Fibroblast of skin of scalp (primary cell): ENCODE measurements around the gene EMD.
"Not testable (repeated sequence)": the region's sequence is repeated elsewhere in the genome, so short reads cannot be mapped to it uniquely, and the experiment has no call there.

Source experiments
- DNase-seq: peaks from one replicate; pipeline ENCODE4 v3.0.0-alpha.2; 2013

The EMD gene

DNA sequence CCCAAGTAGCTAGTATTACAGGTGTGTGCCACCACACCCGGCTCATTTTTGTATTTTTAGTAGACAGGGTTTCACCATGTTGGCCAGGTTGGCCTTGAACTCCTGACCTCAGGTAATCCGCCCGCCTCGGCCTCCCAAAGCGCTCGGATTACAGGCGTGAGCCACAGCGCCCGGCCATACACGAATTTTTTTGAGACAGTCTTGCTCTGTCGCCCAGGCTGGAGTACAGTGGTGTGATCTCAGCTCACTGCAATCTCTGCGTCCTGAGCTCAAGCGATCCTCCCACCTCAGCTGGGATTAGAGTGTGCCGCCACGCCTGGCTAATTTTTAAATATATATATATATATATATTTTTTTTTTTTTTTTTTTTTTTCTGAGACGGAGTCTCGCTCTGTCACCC lies 17.3 kb downstream of the EMD start:
- not testable (repeated sequence) for DNase-seq

- peak; percentile 70 for DNase-seq
These were observed 18.1 kb downstream of the EMD start for GRCh38 chrX:154396973-154397887.

DNA sequence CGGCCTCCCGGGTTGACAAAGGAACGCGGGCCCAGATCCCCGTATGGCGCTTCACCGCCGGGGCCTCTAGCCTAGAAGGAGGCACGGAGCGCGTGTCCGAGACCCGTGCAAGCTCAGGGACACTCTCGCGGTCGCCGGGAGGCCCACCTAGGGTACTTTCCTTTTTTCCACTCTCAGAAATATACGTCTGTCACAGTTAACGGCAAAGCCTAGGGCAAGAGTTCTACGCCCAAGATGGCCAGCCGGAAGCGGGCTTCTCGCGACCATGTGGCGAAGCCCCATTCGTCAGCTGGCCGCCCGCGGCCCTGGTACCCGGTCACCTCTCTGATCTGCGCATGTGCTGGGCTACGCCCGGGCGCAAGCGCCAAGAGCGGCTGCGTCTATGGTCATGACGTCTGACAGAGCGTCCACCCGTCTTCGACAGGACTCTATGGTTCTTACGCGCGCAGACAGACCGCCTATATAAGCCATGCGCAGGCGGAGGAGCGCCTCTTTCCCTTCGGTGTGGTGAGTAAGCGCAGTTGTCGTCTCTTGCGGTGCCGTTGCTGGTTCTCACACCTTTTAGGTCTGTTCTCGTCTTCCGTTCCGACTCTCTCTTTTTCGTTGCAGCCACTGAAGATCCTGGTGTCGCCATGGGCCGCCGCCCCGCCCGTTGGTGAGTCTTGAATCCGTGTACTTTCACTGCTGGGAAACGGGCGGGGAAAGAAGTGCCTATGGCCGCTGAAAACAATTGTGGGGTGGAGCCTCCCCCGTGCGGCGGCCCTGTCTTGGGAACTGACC lies 19.0 kb downstream of the EMD start, which contains the start of gene RPL10:
RPL10 (plus strand) TSS at position 490 of the 780 bp plus-strand sequence; CDS start at position 633, 143 bp downstream.
- peak; percentile 98 for DNase-seq

GRCh38 chrX:154398668-154399526 lies 19.8 kb downstream of the EMD start:
- DNase-seq, result peak; percentile 86

- no peak for DNase-seq
These were observed 20.7 kb downstream of the EMD start for GRCh38 chrX:154399527-154400368.

- not testable (repeated sequence) for DNase-seq
These were observed 21.3 kb downstream of the EMD start for GRCh38 chrX:154400369-154400817.

- DNase-seq, result peak; percentile 45
These were observed 22.1 kb downstream of the EMD start for GRCh38 chrX:154401045-154401799.

DNA sequence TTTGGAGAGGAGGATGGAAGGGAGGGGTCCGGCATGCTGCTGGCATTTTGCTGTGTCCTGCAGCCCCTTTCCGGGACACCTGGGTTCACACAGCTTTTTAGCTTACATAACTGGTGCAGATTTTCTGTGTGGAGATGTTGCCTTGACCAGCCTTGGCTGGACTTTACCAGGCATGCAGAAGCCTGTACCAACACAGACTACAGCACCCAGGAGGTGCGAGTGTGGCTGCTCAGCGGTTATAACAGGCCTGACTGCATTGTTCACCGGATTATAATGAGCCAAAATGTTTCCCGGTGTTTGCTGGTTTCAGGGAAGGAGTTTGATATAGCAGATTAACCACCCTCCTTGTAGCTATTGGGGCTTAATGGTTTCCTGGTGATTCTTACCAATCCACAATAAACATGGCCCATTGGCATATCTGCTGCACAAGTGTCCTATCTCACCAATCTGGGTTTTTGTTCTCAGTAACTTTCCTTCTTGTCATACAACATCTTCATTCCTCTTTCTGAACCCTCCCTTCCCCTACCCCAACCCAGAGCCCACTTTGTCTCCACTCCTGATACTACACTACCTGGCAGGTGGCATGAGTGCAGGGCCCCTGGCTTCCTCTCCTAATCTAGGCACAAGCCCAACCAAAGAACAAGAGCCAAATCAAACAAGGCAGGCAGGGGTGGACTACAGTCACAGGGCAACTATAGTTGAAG lies 23.0 kb downstream of the EMD start:
- DNase-seq, result no peak

- no peak for DNase-seq
These were observed 23.6 kb downstream of the EMD start for GRCh38 chrX:154402622-154403127.

DNA sequence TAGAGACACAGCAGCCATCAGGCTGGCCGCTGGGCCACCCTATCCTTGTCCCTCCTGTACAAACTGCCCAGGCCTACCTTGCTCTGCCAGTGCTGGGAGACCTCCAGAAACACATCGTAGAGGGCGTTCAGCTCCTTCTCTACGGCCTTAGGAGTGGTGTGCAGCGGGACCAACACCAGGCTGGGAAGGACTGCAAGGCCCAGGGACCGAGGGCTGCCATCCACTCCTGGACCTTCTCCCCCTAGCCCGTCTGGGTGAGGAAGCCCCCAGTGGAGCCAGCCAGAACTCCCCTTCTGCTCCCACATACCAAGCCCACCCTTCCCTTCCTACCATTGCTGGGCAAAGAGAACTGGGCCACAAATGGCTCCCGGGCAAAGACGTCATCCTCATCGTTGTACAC lies 24.1 kb downstream of the EMD start:
- DNase-seq, result no peak

DNA sequence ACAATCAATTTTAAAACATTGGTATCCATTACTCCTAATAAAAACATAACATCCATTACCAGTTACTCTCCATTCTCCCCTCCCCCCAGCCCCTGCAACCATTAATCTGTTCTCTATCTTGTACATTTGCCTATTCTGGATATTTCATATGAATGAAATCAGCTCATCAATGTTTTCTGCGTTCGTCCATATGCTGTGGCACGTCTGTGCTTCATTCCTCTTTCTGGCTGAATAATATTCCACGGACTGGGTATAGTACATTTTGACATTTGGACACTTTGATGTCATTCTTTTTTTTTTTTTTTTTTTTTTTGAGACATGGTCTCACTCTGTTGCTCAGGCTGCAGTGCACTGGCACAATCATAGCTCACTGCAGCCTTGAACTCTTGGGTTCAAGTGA lies 24.8 kb downstream of the EMD start:
- no peak for DNase-seq

- no peak for DNase-seq
These were observed 25.6 kb downstream of the EMD start for GRCh38 chrX:154404625-154405192.

DNA sequence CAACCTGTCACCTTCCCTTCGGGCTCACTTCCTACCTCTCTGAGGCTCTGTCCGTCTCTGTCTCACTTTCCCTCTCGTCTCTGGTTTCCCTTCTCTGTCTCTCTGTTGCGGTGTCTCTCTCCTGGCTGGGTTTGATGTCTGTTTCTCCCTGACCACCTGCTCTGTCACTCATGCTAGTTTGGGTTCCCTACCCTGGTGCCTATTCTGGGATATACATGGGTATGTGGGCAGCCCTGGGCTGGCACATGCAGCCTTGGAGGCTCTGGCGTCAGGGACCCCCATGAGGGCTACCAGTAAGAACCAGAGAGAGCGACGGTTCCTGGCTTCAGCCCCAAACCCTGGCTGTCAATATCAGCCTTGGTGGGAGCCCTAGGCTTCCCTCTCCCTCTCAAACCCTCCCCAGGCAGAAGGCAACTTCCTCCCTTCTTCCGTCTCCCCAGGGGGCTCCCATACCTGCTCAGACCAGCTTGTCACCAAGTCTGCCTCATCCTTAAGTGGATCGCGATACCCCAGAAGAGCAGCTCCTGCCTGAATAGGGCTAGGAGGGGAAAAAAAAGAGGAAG lies 29.6 kb downstream of the EMD start:
- DNase-seq, result no peak

- DNase-seq, result peak; percentile 84
These were observed 30.3 kb downstream of the EMD start, which contains the start of gene DNASE1L1 for GRCh38 chrX:154409222-154409871. DNASE1L1 (minus strand) TSS chrX:154409254; CDS start chrX:154405568, 3,686 bp downstream.

GRCh38 chrX:154411981-154412340 lies 32.9 kb downstream of the EMD start:
- DNase-seq, result peak; percentile 20

GRCh38 chrX:154412468-154412867 lies 33.4 kb downstream of the EMD start:
- DNase-seq, result no peak

GRCh38 chrX:154413142-154413541 lies 34.0 kb downstream of the EMD start:
- DNase-seq, result no peak

- no peak for DNase-seq
These were observed 38.1 kb downstream of the EMD start for GRCh38 chrX:154417157-154417556.
